ENCODE results near the gene LETMD1. TPM values are rescaled to one million over a fixed set of nuclear protein-coding genes. Genes with fewer than 3 reads are reported as not detected.

LETMD1 gene
- total and polyA plus RNA-seq, 2 of the 8 experiments (the other 6 are each of a cell fraction or from before 2014, with no cell fraction given) = 39.4 to 65.3 TPM

- TF ChIP-seq ASH2L (IDR thresholded peaks at IDR 0.05; ENCODE audit: low read length) = no peak
- no peak for TF ChIP-seq SUZ12 (IDR thresholded peaks at IDR 0.05; ENCODE audit: low read length)
- no peak for TF ChIP-seq SIRT6 (IDR thresholded peaks at IDR 0.05; ENCODE audit: low read length)
- TF ChIP-seq NANOG (IDR thresholded peaks at IDR 0.05; ENCODE audit: insufficient read depth, low read depth, low read length, poor library complexity, severe bottlenecking) = no peak
- no peak for TF ChIP-seq NRF1 (IDR thresholded peaks at IDR 0.05; ENCODE audit: low read depth, low read length)
- TF ChIP-seq EP300 (IDR thresholded peaks at IDR 0.05; ENCODE audit: borderline replicate concordance in 1 of 2, low read depth in 2 of 2, low read length in 2 of 2) = no peak
Observed at GRCh38 chr12:51023625-51024382, 24.3 kb upstream of the LETMD1 start (continued).
